ENCODE results near the gene EVX1. TPM values are rescaled to one million over a fixed set of nuclear protein-coding genes. Genes with fewer than 3 reads are reported as not detected.

EVX1 gene
- total and polyA plus RNA-seq, 3 donors from 2014 or later: 0.25 to 1.4 (median 0.63) TPM

DNA sequence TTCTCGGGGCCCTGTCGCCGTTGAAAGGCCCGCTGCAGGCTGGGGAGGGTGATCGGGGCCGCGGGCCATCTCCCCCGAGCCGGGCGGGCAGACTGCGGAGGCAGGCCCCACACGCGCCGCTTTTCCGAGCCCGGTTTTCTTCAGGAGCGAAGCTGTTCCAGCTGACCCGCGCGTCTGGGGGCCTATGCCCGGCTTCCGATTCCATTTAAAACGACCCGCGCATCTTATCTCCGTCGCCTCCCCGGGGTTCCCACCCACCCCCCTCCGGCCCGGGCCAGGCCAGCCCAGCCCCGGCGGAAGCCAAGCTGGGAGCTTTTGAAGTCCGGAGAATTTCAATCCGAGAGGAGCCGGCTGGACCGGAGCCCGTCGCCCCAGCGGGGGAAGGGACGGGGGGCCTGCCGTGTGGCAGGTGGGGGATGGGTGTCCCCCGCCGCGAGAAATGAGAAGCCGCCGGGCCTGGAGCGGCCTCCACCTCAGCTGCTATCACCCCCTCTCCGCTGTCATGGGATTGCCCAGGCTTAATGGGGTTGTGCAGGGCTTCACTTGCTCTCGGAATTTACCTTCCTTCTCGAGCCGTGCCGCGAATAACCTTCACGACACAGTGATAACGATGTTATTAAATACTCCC, 3.1 kb upstream of the EVX1 start:
- Histone ChIP-seq H3K4me3 (no peak overlapping the region), H3K9me3 (no peaks in the 10 kb centered on the region), H3K27ac (no peak overlapping the region), H3K27me3 (no peaks in the 10 kb centered on the region), H3K36me3 (ENCODE audit: low read depth, missing control alignments) (no peaks in the 10 kb centered on the region), H3K4me1 (peaks cover 15% of the 10 kb centered on the region)
- no peak for DNase-seq
- no peak for TF ChIP-seq POLR2A (IDR thresholded peaks at IDR 0.05)
- TF ChIP-seq, protein P1, sequence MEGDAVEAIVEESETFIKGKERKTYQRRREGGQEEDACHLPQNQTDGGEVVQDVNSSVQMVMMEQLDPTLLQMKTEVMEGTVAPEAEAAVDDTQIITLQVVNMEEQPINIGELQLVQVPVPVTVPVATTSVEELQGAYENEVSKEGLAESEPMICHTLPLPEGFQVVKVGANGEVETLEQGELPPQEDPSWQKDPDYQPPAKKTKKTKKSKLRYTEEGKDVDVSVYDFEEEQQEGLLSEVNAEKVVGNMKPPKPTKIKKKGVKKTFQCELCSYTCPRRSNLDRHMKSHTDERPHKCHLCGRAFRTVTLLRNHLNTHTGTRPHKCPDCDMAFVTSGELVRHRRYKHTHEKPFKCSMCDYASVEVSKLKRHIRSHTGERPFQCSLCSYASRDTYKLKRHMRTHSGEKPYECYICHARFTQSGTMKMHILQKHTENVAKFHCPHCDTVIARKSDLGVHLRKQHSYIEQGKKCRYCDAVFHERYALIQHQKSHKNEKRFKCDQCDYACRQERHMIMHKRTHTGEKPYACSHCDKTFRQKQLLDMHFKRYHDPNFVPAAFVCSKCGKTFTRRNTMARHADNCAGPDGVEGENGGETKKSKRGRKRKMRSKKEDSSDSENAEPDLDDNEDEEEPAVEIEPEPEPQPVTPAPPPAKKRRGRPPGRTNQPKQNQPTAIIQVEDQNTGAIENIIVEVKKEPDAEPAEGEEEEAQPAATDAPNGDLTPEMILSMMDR (IDR thresholded peaks at IDR 0.05): no peak
- 10 to 27% methylated on average over 22 to 47 of the region's 55 CpGs for WGBS, 2 donors
- intact Hi-C loops (cut with DNase I; ENCODE audit: low total_unique reads): loop anchor here (10.0 kb wide), 1 partner anchor 335 kb away; no protein-coding TSS in a partner anchor

DNA sequence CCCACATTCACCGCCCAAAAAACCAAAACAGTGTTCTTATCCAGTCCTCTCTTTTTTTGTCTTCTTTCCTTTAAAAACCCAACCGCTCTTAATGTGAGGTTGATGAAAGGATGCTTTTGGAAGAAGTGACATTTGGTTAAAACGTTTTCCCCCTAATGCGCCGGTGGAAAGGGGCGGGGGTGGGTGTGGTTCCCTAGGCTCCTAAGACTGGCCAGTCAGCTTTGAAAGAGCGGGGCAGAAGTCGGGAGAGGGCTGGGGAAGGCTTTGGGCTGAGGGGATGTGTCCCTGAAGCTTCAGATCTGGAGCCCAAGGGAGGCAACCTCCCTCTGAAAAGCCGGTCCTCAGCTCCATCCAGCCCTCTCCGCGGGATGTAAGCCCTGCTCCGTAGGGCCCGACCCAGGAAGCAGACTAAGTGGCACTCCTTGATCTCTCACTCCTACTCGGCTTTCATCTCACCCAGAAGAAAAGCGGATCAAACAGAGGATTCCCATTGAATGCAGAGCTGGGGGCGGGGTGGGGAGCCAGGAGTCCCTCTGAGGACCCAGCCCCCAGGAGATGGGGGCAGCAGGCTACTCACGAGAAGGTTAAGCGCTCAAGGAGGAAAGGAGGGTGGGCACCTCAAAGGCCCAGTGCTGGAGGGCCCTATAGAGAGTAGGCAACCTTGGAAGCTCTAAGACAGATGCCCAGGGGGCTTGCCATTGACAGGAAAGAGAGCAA, 2.4 kb upstream of the EVX1 start:
- Histone ChIP-seq H3K4me3 (no peak overlapping the region), H3K4me1 (peaks cover 20% of the 10 kb centered on the region), H3K27me3 (no peaks in the 10 kb centered on the region)

DNA sequence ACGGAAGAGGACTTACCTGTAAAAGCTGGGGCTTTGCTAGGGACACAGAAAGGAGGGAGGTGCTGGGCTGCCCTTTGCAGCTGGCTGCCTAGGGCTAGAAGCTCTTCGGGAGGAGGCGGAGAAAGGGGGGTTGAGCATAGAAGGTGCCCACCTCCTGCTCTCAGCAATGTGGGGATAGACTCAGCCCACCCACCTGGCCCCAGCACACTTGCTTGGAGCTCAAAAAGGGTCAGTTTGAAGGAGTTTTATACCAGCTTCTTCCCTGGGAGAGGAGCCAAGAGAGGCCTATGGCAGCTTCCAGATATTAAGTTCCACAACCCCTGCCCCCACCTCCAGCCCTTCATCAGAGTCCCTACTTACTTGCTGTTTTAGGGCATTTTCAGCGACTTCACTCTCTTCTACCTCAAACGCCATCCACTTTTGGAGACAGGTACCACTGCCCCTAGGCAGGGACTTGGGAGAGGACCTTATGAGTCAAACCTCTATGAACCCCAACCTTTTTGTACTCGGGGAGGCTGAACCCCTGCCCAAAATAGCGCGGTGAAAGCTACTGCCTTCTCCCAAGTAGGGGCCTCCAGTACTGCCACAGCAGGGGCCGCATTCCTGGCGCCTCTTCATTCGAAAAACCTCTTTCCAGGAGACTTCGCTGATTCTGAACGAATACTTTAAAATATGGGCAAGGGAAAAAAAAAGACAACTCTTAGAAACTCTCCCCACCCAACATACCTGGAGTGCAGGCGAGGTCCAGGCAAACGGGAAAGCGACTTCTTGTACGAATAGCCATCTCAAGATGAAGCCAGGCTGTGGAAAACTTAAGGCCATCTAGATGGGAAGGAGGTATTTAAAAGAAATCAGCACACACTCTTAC, 1.2 kb upstream of the EVX1 start:
- peaks cover 21% of the 10 kb centered on the region for H3K4me1 ChIP-seq
- intact Hi-C loops (cut with DNase I; ENCODE audit: low total_unique reads): no loop called here

More for the DNA sequence above, 2.4 kb upstream of the EVX1 start:
- Histone ChIP-seq H3K27ac (no peak overlapping the region), H3K36me3 (ENCODE audit: low read depth, missing control alignments) (no peaks in the 10 kb centered on the region), H3K9me3 (no peaks in the 10 kb centered on the region)
- intact Hi-C loops (cut with DNase I; ENCODE audit: low total_unique reads): no loop called here
- 11 to 15% methylated on average over 18 of the region's 18 CpGs for WGBS, 2 donors
- DNase-seq: no peak
- TF ChIP-seq, protein P1 (IDR thresholded peaks at IDR 0.05): no peak
- TF ChIP-seq POLR2A (IDR thresholded peaks at IDR 0.05): no peak

DNA sequence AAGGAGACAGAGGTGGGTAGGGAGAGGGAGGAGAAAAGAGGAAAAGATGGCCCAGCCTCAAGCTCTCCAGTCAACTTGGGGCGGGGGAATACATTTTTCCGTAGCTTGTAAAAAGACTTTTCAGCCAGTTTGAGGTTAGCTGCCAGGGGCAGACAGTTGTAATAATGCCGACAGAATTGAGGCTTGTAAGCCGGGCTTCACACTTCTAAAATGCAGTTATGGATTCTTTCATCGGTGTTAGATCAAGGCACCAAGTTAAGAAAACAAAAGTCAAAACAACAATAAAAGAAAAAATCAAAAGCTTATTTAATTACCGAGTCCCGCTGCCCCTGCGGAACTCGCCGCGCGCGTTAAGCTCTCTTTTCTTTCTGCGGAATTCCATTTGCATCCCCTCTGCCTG, 448 bp upstream of the EVX1 start:
- Histone ChIP-seq H3K27me3 (no peaks in the 10 kb centered on the region), H3K9me3 (no peaks in the 10 kb centered on the region), H3K36me3 (ENCODE audit: low read depth, missing control alignments) (no peaks in the 10 kb centered on the region), H3K4me3 (no peak overlapping the region), H3K4me1 (peaks cover 21% of the 10 kb centered on the region), H3K27ac (no peak overlapping the region)
- no peak for DNase-seq
- intact Hi-C loops (cut with DNase I; ENCODE audit: low total_unique reads): no loop called here
- 11 to 21% methylated on average over 14 of the region's 14 CpGs for WGBS, 2 donors
- no peak for TF ChIP-seq POLR2A (IDR thresholded peaks at IDR 0.05)
- TF ChIP-seq, protein P1 (IDR thresholded peaks at IDR 0.05): no peak

More for the DNA sequence above, 1.2 kb upstream of the EVX1 start:
- H3K9me3 ChIP-seq: no peaks in the 10 kb centered on the region
- no peak for TF ChIP-seq POLR2A (IDR thresholded peaks at IDR 0.05)
- TF ChIP-seq, protein P1 (IDR thresholded peaks at IDR 0.05): no peak
- no peaks in the 10 kb centered on the region for H3K27me3 ChIP-seq
- 23 to 25% methylated on average over 17 of the region's 17 CpGs for WGBS, 2 donors
- no peaks in the 10 kb centered on the region for H3K36me3 ChIP-seq (ENCODE audit: low read depth, missing control alignments)
- no peak overlapping the region for H3K4me3 ChIP-seq
- DNase-seq: no peak
- H3K27ac ChIP-seq: no peak overlapping the region
